Naive thymus-derived CD4-positive, alpha-beta T cell (primary cell): Measurements from ENCODE around the gene EFHD1. TPM values are rescaled to one million over a fixed set of nuclear protein-coding genes. Genes with fewer than 3 reads are reported as not detected.

Source experiments
- ATAC-seq: fragments of 150-1000 bp; cut with Tn5 transposase; 2 replicates; pipeline ENCODE4 v1.10.0; 2021; ENCODE audit warnings: mild to moderate bottlenecking, moderate library complexity
- CTCF ChIA-PET: fragments of 350-600 bp; sonication (Branson Sonifier 250); formaldehyde crosslinking; loops from one replicate; lab custom pipeline; 2021; ENCODE audit warnings: antibody characterized with exemption; lab: Charles Lee
- POLR2A ChIA-PET: fragments of 350-600 bp; sonication (Branson Sonifier 250); formaldehyde crosslinking; loops from one replicate; lab custom pipeline; 2021; ENCODE audit warnings: antibody characterized with exemption, inconsistent platforms; lab: Charles Lee
- DNase-seq, 9 donors: peaks; one replicate each; pipeline versions ENCODE4 v3.0.0 to v3.0.0-alpha.2; 2020 to 2022; ENCODE audit warnings: mixed read lengths in 1 of 9
- H3K27ac ChIP-seq: one replicate; pipeline ENCODE4 v1.7.0; 2013; ENCODE audit warnings: mild to moderate bottlenecking, low read depth, low read length, moderate library complexity
- H3K27me3 ChIP-seq, 2 donors: one replicate each; pipeline ENCODE4 v1.7.0; 2013; ENCODE audit warnings: low read length in 2 of 2, mild to moderate bottlenecking in 2 of 2, moderate library complexity in 2 of 2; ENCODE audit not compliant: control insufficient read depth in 2 of 2, insufficient read depth in 2 of 2
- H3K36me3 ChIP-seq, 3 experiments: 1 replicate in 2 of 3; 2 replicates in 1 of 3; pipeline ENCODE4 v1.7.0; 2013; ENCODE audit warnings: low read length in 3 of 3, mild to moderate bottlenecking in 3 of 3, moderate library complexity in 1 of 3; ENCODE audit not compliant: insufficient read depth in 3 of 3, control insufficient read depth in 2 of 3
- H3K4me1 ChIP-seq, 2 donors: one replicate each; pipeline ENCODE4 v1.7.0; 2013; ENCODE audit warnings: low read length in 2 of 2, mild to moderate bottlenecking in 2 of 2, moderate library complexity in 1 of 2; ENCODE audit not compliant: control insufficient read depth in 2 of 2, insufficient read depth in 2 of 2
- H3K4me3 ChIP-seq: 2 replicates; pipeline ENCODE4 v1.7.0; 2013; ENCODE audit warnings: mild to moderate bottlenecking, low read length
- H3K9me3 ChIP-seq, 3 experiments: 1 replicate in 2 of 3; 2 replicates in 1 of 3; pipeline ENCODE4 v1.7.0; 2013; ENCODE audit warnings: low read length in 3 of 3; ENCODE audit not compliant: control insufficient read depth in 2 of 3
- H3K27ac Mint-ChIP-seq, 9 donors: one replicate each; pipeline ENCODE4 v1.8.0; 2020 to 2022; ENCODE audit warnings: mixed read lengths in 9 of 9, mild to moderate bottlenecking in 8 of 9, moderate library complexity in 5 of 9, inconsistent platforms in 2 of 9
- H3K27me3 Mint-ChIP-seq, 5 donors: one replicate each; pipeline ENCODE4 v1.8.0; 2021 to 2022; ENCODE audit warnings: mixed read lengths in 5 of 5, mild to moderate bottlenecking in 1 of 5
- H3K36me3 Mint-ChIP-seq, 5 donors: one replicate each; pipeline ENCODE4 v1.8.0; 2020 to 2022; ENCODE audit warnings: mixed read lengths in 5 of 5, mild to moderate bottlenecking in 3 of 5, inconsistent platforms in 1 of 5
- H3K4me1 Mint-ChIP-seq, 7 donors: one replicate each; pipeline ENCODE4 v1.8.0; 2020 to 2022; ENCODE audit warnings: mixed read lengths in 7 of 7, mild to moderate bottlenecking in 3 of 7, inconsistent platforms in 1 of 7
- H3K4me3 Mint-ChIP-seq, 10 donors: one replicate each; pipeline ENCODE4 v1.8.0; 2020 to 2022; ENCODE audit warnings: mild to moderate bottlenecking in 10 of 10, mixed read lengths in 10 of 10, moderate library complexity in 6 of 10, inconsistent platforms in 2 of 10
- H3K9me3 Mint-ChIP-seq, 11 donors: one replicate each; pipeline ENCODE4 v1.8.0; 2020 to 2022; ENCODE audit warnings: mixed read lengths in 11 of 11, mild to moderate bottlenecking in 4 of 11, inconsistent platforms in 1 of 11, moderate library complexity in 1 of 11
- intact Hi-C, 2 donors: fragments of 100-400 bp; cut with micrococcal nuclease; formaldehyde crosslinking; loops; one replicate each; pipeline ENCODE4 v1.15.1; 2023
- polyA plus RNA-seq, 2 donors: library from polyadenylated mRNA; unstranded; fragments of 300-500 nt; fragmentation: Illumina TruSeq; gene quantifications; one replicate each; pipeline ENCODE4 v1.2.3, GENCODE V29; 2021
- total RNA-seq, 6 experiments: library from RNA in 5 of 6; stranded (reverse) in 5 of 6; gene quantifications; 1 replicate in 5 of 6; 2 replicates in 1 of 6; pipeline ENCODE4 v1.2.3 and lab custom pipeline; 2021 to 2026

Gene EFHD1, protein sequence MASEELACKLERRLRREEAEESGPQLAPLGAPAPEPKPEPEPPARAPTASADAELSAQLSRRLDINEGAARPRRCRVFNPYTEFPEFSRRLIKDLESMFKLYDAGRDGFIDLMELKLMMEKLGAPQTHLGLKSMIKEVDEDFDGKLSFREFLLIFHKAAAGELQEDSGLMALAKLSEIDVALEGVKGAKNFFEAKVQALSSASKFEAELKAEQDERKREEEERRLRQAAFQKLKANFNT
- total RNA-seq (1 to 10 TPM in 4 of 5 experiments, under 1 TPM in 1; 0.70 to 2.9 (median 2.1) TPM), polyA plus RNA-seq (1 to 10 TPM; 3.1 to 4.4 TPM), total RNA-seq (lab: John Stamatoyannopoulos, UW) (3.9 reads per million, percentile 20 among the genes with 10 or more reads in this experiment)

DNA sequence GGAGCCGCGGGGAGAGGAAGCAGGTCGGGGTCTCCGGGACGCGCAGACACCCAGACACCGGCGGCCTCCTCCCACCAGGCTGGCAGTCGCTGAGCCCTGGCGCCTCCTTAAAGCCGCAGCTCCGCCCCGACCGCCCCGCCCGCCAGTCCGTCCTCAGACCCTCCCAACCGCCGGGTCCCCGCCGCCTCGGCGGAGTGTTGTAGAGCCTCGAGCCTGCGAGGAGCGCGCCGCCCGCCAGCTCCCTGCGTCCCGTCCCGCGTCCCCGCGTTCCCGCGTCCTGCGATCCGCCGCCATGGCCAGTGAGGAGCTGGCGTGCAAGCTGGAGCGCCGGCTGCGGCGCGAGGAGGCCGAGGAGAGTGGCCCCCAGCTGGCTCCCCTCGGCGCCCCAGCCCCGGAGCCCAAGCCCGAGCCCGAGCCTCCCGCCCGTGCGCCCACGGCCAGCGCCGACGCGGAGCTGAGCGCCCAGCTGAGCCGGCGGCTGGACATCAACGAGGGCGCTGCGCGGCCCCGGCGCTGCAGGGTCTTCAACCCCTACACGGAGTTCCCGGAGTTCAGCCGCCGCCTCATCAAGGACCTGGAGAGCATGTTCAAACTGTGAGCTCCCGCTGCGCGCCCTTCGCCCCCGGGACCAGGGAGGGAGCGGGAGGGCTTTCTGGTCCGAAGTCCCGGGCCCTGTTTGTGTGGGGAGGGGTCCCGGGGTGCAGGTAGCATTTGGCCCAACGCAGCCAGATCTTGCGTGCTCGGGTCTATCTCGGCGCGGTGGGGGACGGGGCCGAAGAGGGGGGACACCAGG is at the start of gene EFHD1:
EFHD1 (plus strand) TSS at position 192 of the 793 bp plus-strand sequence; CDS start at position 293, 101 bp downstream.
- Histone ChIP-seq H3K4me1 (peaks cover 5 to 7% of the 10 kb centered on the region in 2 donors), H3K27me3 (peaks cover 4 to 8% of the 10 kb centered on the region in 2 donors), H3K36me3 (no peaks in the 10 kb centered on the region), H3K9me3 (no peaks in the 10 kb centered on the region), H3K4me3 (peak within 1 kb of the TSS; percentile 47), H3K27ac (no peak within 1 kb of the TSS)
- ATAC-seq (peak; percentile 79), DNase-seq (peak; percentile 17 to 64 (median 22))
- peak within 1 kb of the TSS in 1 of 9 donors; percentile 32 for H3K27ac Mint-ChIP-seq
- ChIA-PET POLR2A (interaction anchor here (0.6 kb wide), 2 partner anchors 62 to 771 kb away, joined by 3 to 4 read pairs; no protein-coding TSS in a partner anchor), CTCF (interaction anchor here (0.6 kb wide), 1 partner anchor 613 kb away, joined by 3 read pairs; no protein-coding TSS in a partner anchor)
- peaks cover 0 to 5% (median 0%) of the 10 kb centered on the region in 5 donors for H3K36me3 Mint-ChIP-seq
- intact Hi-C loops = loop anchor here in 1 of 2 donors (2.0 kb wide), 1 partner anchor 63 kb away; the partner anchor contains the start of gene GIGYF2
- H3K9me3 Mint-ChIP-seq = peaks cover 0 to 4% (median 0%) of the 10 kb centered on the region in 11 donors
- peaks cover 30 to 62% (median 53%) of the 10 kb centered on the region in 5 donors for H3K27me3 Mint-ChIP-seq
- H3K4me3 Mint-ChIP-seq = peak within 1 kb of the TSS; percentile 44 to 79 (median 62)
- H3K4me1 Mint-ChIP-seq = peaks cover 2 to 20% (median 9%) of the 10 kb centered on the region in 7 donors

DNA sequence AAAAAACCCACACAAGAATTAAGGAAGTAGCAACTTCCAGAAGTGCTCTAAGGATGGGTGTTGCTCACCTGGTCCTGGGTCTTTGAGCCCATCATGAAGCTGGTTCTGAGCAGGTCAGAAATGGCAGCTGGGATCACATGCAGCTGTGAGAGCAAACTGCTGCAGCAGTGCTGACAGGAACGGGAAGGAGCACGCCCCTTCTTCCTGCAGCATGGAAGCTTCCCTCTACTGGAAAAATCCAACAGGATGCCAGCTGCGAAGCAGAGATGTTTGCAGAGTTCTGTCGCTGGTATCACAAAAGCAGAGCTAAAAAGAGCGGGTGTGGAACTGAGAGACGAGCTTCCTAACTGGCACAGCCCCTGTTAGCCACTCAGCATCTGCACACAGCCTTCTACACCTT is 49.2 kb upstream of the EFHD1 start:
- no peak overlapping the region for H3K4me3 ChIP-seq
- peaks cover 0 to 15% (median 0%) of the 10 kb centered on the region in 7 donors for H3K4me1 Mint-ChIP-seq
- H3K27me3 Mint-ChIP-seq = no peaks in the 10 kb centered on the region
- H3K36me3 Mint-ChIP-seq = peaks cover 17 to 60% (median 40%) of the 10 kb centered on the region in 5 donors
- no peak overlapping the region for H3K27ac Mint-ChIP-seq
- DNase-seq = no peak
- H3K4me1 ChIP-seq = no peaks in the 10 kb centered on the region
- peaks cover 0 to 4% (median 0%) of the 10 kb centered on the region in 3 experiments for H3K9me3 ChIP-seq
- ChIA-PET POLR2A (no interaction called here), CTCF (no interaction called here)
- no peak for ATAC-seq
- H3K9me3 Mint-ChIP-seq = peaks cover 0 to 21% (median 0%) of the 10 kb centered on the region in 11 donors
- intact Hi-C loops = no loop called here
- H3K4me3 Mint-ChIP-seq = no peak overlapping the region
- H3K27ac ChIP-seq = no peak overlapping the region
- peaks cover 0 to 51% (median 11%) of the 10 kb centered on the region in 3 experiments for H3K36me3 ChIP-seq
- no peaks in the 10 kb centered on the region for H3K27me3 ChIP-seq

DNA sequence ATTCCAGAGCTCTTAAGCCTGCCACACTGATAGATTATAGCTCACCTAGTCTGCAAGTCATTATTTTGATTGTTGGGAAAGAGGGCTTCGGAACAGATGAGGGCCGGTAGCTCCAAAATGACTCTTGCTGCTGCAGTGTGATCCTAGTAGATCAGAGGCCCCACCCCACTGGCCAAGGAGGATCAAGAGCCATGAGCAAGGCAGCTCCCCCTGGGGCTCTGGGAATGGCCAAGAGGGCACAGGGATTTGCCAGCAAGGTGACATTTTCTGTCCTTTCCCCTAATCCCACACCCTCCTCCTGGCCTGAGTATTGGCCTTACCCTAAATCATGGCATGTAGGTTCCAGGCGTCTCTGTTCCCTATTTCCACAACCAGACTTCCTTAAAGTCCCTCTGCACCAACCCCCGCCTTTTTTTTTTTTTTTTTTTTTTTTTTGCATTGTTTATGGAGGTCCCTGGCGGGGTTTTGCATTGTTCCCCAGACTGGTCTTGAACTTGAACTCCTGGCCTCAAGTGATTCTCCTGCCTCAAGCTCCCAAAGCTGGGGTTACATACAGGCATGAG is 46.4 kb upstream of the EFHD1 start:
- Histone ChIP-seq H3K9me3 (peaks cover 0 to 4% (median 0%) of the 10 kb centered on the region in 3 experiments), H3K4me1 (no peaks in the 10 kb centered on the region), H3K36me3 (peaks cover 0 to 25% (median 5%) of the 10 kb centered on the region in 3 experiments), H3K27ac (no peak overlapping the region), H3K27me3 (no peaks in the 10 kb centered on the region), H3K4me3 (no peak overlapping the region)
- DNase-seq = no peak
- no peak for ATAC-seq
- intact Hi-C loops = no loop called here
- Mint-ChIP-seq H3K27me3 (no peaks in the 10 kb centered on the region), H3K4me3 (no peak overlapping the region), H3K27ac (no peak overlapping the region), H3K4me1 (no peaks in the 10 kb centered on the region), H3K9me3 (peaks cover 0 to 21% (median 0%) of the 10 kb centered on the region in 11 donors), H3K36me3 (peaks cover 6 to 39% (median 22%) of the 10 kb centered on the region in 5 donors)
- POLR2A ChIA-PET = no interaction called here
- CTCF ChIA-PET = no interaction called here

DNA sequence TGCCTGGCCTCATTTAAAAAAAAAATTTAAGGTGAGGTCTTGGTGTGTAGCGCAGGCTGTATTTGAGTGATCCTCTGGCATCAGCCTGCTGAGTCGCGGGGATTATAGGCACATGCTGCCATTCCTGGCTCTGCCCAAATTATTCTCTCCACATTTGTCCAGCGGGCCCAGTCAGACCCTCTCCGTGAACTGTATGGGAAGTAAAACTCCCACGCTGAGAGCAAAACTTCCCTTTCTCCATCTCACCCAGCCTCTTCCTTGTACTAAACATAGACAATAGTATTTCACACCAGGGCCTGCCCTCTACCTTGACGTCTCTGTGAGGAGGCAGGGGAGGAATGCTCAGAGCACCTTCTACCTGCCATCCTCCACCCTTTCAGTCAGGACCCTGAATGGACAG is 45.9 kb upstream of the EFHD1 start:
- ATAC-seq (no peak), DNase-seq (no peak)
- intact Hi-C loops = no loop called here
- CTCF ChIA-PET = interaction anchor here (0.5 kb wide), 1 partner anchor 18 kb away, joined by 6 read pairs; no protein-coding TSS in a partner anchor
- peaks cover 0 to 17% (median 0%) of the 10 kb centered on the region in 11 donors for H3K9me3 Mint-ChIP-seq
- H3K27ac Mint-ChIP-seq = no peak overlapping the region
- no peaks in the 10 kb centered on the region for H3K4me1 Mint-ChIP-seq
- H3K4me1 ChIP-seq = no peaks in the 10 kb centered on the region
- no peak overlapping the region for H3K4me3 ChIP-seq
- no peak overlapping the region for H3K27ac ChIP-seq
- POLR2A ChIA-PET = no interaction called here
- H3K36me3 ChIP-seq = peaks cover 0 to 20% (median under 1%) of the 10 kb centered on the region in 3 experiments
- H3K9me3 ChIP-seq = peaks cover 0 to 4% (median 0%) of the 10 kb centered on the region in 3 experiments
- H3K27me3 Mint-ChIP-seq = no peaks in the 10 kb centered on the region
- peaks cover 3 to 34% (median 17%) of the 10 kb centered on the region in 5 donors for H3K36me3 Mint-ChIP-seq
- H3K4me3 Mint-ChIP-seq = no peak overlapping the region
- no peaks in the 10 kb centered on the region for H3K27me3 ChIP-seq

DNA sequence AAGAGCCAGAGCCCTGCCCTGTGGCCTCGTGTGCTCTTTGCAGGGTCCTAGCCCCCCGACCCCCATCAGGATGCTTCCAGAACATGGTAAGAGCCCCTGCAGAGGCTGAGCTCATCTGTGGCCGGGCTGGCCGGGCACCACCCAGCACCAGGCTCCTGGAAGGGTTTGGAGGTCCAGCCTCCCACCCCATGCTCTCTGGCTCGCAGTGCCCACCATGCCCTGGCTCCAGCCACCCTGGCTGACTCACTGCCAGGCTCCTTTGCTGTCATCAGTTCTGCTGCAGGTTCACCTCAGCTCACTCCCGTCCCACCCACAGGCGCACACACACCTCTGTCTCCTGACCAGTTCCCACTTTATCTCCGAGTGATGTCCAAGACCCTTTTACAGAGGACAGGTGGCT is 45.4 kb upstream of the EFHD1 start:
- H3K9me3 ChIP-seq = peaks cover 0 to 4% (median 0%) of the 10 kb centered on the region in 3 experiments
- POLR2A ChIA-PET = no interaction called here
- peaks cover 0 to 29% (median 12%) of the 10 kb centered on the region in 5 donors for H3K36me3 Mint-ChIP-seq
- CTCF ChIA-PET = interaction anchor here (0.5 kb wide), 1 partner anchor 17 kb away, joined by 6 read pairs; no protein-coding TSS in a partner anchor
- no peaks in the 10 kb centered on the region for H3K27me3 Mint-ChIP-seq
- H3K36me3 ChIP-seq = peaks cover 0 to 15% (median 0%) of the 10 kb centered on the region in 3 experiments
- intact Hi-C loops = no loop called here
- no peak for DNase-seq
- no peak for ATAC-seq
- H3K9me3 Mint-ChIP-seq = peaks cover 0 to 12% (median 0%) of the 10 kb centered on the region in 11 donors
- H3K4me1 Mint-ChIP-seq = peaks cover 0 to 3% (median 0%) of the 10 kb centered on the region in 7 donors
- H3K27ac Mint-ChIP-seq = no peak overlapping the region
- H3K27ac ChIP-seq = no peak overlapping the region
- H3K4me1 ChIP-seq = no peaks in the 10 kb centered on the region
- no peak overlapping the region for H3K4me3 Mint-ChIP-seq
- H3K27me3 ChIP-seq = no peaks in the 10 kb centered on the region
- no peak overlapping the region for H3K4me3 ChIP-seq
